ENCODE measurements around the gene MILR1.
"Not testable (repeated sequence)": the region's sequence is repeated elsewhere in the genome, so short reads cannot be mapped to it uniquely, and the experiment has no call there.

The MILR1 gene

DNA sequence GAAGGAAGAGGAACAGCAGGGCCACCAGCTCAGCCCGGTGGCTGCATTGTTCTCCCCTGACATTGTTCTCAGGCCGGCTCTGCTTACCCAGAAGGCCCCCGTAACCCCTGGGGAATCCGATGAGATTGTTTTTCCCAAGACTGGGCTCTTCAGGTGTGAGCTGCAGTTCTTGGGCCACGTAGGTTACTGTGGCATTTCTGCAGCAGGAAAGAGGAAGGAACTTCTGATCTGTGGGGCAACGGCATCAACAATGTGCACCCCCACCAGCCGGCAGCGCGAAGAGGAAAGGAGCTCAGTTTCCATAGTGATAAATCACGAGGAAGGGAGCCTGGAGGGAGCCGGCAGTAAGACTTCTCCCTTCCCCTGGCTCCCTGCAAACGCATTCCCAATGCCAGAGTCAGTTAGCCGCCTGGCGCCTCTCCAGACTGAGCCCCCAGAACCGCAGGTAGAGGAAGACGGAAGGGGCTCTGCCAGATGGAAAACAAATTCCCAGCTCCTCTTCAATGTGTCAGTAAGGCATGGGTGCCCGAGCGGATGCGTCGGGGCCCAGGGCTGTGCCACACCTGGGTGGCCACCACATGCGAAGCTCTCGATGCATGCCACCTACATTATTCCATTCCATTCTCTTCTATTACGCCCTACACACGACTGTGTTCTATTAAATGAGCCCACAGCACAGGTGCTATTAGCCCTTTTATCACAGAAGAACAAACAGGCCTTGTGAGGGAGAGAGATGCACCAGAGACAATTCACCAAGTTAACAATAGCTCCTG is 36.7 kb upstream of the MILR1 start:
- no peak for DNase-seq (ENCODE audit: insufficient read length)
- TF ChIP-seq POLR2A (IDR thresholded peaks at IDR 0.05; ENCODE audit: low read depth, low read length) (no peak), TAF1 (IDR thresholded peaks at IDR 0.05; ENCODE audit: borderline replicate concordance, low read depth, low read length) (no peak), POLR2AphosphoS5 (IDR thresholded peaks at IDR 0.05; ENCODE audit: low read depth, low read length) (no peak)
- FAIRE-seq: no peak

DNA sequence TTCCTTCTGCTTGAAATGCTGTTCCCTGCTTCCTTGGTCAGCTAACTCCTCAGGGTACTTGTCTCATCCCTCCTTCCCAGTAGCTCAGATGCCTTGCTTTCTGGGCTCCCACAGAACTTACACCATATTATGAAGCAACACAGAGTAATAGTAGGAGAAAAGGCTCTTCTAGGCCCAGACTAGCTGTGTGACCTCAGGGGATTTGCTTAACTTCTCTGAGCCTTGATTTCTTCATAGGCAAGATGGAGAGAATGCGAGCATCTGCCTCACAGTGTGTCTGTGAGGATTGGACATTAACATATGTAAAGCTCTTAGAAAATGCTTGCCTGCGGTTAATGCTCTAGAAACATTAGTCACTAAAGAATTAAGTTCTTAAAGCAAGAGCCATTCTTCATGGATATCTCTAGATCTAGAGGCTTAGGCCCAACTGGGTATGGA is 36.0 kb upstream of the MILR1 start:
- FAIRE-seq: no peak
- no peak for DNase-seq (ENCODE audit: insufficient read length)
- TF ChIP-seq POLR2AphosphoS5 (IDR thresholded peaks at IDR 0.05; ENCODE audit: low read depth, low read length): no peak

DNA sequence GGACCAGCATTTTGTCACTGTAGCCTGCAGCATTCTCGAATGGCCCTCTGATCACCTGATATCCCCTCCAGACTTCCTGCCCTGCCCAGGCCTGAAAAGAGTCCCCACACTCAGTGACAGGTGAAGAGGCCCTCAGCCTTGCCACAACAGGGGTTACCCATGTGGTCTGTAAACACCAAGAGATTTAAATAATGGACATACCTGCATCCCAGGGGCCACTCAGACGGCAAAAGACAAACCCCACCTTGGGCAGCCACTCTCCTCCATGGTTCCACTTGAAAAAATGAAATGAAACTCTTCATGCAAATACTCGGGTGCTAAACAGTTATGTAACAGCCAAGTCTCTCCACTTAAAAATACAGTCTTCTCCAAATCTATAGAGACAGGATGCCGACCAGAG is 35.4 kb upstream of the MILR1 start:
- no peak for TF ChIP-seq TAF1 (IDR thresholded peaks at IDR 0.05; ENCODE audit: borderline replicate concordance, low read depth, low read length)
- no peak for TF ChIP-seq POLR2AphosphoS5 (IDR thresholded peaks at IDR 0.05; ENCODE audit: low read depth, low read length)
- no peak for TF ChIP-seq POLR2A (IDR thresholded peaks at IDR 0.05; ENCODE audit: low read depth, low read length)
- FAIRE-seq (no peak), DNase-seq (ENCODE audit: insufficient read length) (no peak)

DNA sequence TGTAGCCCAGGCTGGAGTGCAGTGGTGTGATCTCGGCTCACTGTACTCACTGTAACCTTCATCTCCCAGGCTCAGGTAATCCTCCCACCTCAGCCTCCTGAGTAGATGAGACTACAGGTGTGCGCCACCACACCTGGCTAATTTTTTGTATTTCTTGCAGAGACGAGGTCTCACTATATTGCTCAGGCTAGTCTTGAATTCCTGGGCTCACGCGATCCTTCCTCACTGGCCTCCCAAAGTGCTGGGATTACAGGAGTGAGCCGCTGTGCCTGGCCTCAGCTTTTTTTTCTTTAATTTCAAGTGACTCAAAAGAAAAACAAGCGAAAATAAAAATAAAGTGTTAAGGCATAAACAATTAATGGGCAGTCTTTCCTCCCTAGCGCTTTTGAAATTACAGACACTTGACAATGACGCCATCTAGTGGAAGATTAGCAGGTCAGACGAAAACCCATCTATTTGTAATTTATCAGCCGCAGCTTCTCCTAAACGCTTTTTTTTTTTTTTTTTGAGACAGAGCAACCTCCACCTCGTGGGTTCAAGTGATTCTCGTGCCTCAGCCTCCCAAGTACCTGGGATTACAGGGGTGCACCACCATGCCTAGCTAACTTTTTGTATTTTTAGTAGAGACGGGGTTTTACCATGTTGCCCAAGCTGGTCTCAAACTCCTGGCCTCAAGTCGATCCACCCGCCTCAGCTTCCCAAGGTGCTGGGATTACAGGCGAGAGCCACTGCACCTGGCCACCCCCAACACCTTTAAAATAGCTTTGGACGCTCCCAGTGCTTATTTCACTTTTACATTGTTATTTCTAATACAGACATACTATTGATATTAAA is 30.2 kb upstream of the MILR1 start:
- FAIRE-seq: no peak
- TF ChIP-seq POLR2A (IDR thresholded peaks at IDR 0.05; ENCODE audit: low read depth, low read length): no peak
- TF ChIP-seq TAF1 (IDR thresholded peaks at IDR 0.05; ENCODE audit: borderline replicate concordance, low read depth, low read length): no peak
- no peak for TF ChIP-seq POLR2AphosphoS5 (IDR thresholded peaks at IDR 0.05; ENCODE audit: low read depth, low read length)
- no peak for DNase-seq (ENCODE audit: insufficient read length)

DNA sequence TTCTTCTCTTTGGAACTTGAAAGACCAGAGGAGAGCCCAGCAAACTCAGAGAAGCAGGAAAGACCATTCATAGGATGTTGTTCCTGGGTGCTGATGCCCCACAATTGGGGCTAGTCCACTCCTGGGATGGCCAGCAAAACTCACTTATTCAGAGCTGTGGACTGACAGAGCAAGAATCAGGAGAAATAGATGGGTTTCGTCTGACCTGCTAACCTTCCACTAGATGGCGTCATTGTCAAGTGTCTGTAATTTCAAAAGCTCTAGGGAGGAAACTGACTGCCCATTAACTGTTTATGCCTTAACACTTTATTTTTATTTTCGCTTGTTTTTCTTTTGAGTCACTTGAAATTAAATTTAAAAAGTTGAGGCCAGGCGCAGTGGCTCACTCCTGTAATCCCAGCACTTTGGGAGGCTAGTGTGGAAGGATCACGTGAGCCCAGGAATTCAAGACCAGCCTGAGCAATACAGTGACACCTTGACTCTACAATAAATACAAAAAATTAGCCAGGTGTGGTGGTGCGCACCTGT is 28.7 kb upstream of the MILR1 start:
- DNase-seq (ENCODE audit: insufficient read length) (no peak), FAIRE-seq (no peak)
- TF ChIP-seq POLR2A (IDR thresholded peaks at IDR 0.05; ENCODE audit: low read depth, low read length) (no peak), POLR2AphosphoS5 (IDR thresholded peaks at IDR 0.05; ENCODE audit: low read depth, low read length) (no peak), TAF1 (IDR thresholded peaks at IDR 0.05; ENCODE audit: borderline replicate concordance, low read depth, low read length) (no peak)

DNA sequence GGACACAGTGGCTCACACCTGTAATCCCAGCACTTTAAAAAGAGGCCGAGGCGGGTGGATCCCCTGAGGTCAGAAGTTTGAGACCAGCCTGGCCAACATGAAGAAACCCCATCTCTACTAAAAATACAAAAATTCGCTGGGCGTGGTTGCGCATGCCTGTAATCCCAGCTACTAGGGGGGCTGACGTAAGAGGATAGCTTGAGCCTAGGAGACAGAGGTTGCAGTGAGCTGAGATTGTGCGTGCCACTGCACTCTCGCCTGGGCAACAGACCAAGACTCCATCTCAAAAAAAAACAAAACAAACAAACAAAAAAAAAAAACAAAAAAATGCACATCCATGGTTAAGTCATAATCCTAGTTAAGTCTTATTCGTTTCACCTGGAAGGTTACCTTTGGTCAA is 26.8 kb upstream of the MILR1 start:
- not testable (repeated sequence) for DNase-seq (ENCODE audit: insufficient read length); FAIRE-seq

DNA sequence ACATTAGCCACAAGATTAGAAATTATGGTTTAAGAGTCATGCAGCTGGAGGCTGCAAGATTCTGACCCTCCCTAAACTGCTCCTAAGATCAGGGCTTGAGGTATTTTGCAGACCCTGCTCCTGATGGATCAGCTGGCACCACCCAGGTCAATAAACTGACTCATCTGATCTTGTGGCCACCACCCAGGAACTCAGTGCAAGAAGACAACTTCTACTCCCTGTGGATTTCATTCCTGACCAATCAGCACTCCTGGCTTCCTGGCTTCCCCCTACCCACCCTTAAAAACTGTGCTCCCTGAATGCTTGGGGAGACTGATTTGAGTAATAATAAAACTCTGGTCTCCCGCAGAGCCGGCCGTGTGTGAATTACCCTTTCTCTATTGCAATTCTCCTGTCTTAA is 25.0 kb upstream of the MILR1 start:
- no peak for TF ChIP-seq TAF1 (IDR thresholded peaks at IDR 0.05; ENCODE audit: borderline replicate concordance, low read depth, low read length)
- TF ChIP-seq POLR2A (IDR thresholded peaks at IDR 0.05; ENCODE audit: low read depth, low read length): no peak
- TF ChIP-seq POLR2AphosphoS5 (IDR thresholded peaks at IDR 0.05; ENCODE audit: low read depth, low read length): no peak
- FAIRE-seq (no peak), DNase-seq (ENCODE audit: insufficient read length) (no peak)

DNA sequence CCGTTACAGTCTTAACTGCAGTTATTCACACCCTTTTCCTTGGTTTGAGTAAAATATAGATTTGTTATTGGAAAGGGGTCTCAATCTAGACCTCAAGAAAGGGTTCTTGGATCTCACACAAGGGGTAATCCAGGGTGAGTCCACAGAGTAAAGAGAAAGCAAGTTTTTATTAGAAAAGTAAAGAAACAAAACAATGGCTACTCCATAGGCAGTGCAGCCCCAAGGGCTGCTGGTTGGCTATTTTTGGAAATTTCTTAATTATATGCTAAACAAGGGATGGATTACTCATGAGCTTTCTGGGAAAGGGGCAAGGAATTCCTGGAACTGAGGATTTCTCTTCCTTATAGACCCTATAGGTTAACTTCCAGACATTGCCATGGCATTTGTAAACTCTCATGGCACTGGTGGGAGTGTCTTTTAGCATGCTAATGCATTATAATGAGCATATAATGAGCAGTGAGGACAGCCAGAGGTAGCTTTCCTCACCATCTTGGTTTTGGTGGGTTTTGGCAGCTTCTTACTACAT is 24.5 kb upstream of the MILR1 start:
- no peak for FAIRE-seq
- no peak for TF ChIP-seq TAF1 (IDR thresholded peaks at IDR 0.05; ENCODE audit: borderline replicate concordance, low read depth, low read length)
- no peak for DNase-seq (ENCODE audit: insufficient read length)

DNA sequence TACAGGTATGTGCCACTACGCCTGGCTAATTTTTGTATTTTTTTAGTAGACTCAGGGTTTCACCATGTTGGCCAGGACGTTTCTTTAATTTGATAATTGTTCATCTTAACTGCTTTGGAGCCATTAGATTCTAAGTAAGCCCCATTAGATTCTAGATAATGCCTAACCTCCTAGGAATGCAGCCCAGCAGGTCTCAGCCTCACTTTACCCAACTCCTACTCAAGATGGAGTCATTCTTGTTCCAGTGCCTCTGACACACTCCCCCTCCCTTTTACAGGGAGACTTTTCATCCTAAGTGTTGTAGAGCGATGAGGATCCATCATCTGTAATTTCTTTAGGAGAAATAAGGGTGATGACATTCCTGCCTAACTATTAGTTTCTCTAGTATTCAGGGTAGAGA is 23.7 kb upstream of the MILR1 start:
- no peak for FAIRE-seq
- DNase-seq (ENCODE audit: insufficient read length): no peak
- TF ChIP-seq TAF1 (IDR thresholded peaks at IDR 0.05; ENCODE audit: borderline replicate concordance, low read depth, low read length) (no peak), POLR2AphosphoS5 (IDR thresholded peaks at IDR 0.05; ENCODE audit: low read depth, low read length) (no peak), POLR2A (IDR thresholded peaks at IDR 0.05; ENCODE audit: low read depth, low read length) (no peak)

DNA sequence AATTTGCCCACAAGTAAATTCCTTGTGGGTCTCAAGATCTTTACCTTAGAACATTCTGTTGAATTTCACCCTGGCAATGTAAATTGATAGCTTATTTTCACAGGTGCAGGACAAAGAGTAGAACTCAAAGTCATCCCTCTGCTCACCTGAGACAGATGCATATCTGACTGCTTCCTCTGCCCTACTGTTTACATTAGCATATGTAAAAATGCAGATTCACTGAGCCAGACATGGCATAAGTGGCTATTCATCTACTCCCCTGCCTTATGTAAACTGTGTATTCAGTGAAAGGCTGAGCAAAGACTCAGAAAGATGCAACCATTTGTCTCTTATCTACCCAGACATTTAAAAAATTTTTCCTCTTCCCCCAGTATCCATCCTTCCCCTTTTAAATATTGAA is 22.3 kb upstream of the MILR1 start:
- TF ChIP-seq POLR2A (IDR thresholded peaks at IDR 0.05; ENCODE audit: low read depth, low read length) (no peak), TAF1 (IDR thresholded peaks at IDR 0.05; ENCODE audit: borderline replicate concordance, low read depth, low read length) (no peak), POLR2AphosphoS5 (IDR thresholded peaks at IDR 0.05; ENCODE audit: low read depth, low read length) (no peak)
- FAIRE-seq: no peak
- no peak for DNase-seq (ENCODE audit: insufficient read length)

DNA sequence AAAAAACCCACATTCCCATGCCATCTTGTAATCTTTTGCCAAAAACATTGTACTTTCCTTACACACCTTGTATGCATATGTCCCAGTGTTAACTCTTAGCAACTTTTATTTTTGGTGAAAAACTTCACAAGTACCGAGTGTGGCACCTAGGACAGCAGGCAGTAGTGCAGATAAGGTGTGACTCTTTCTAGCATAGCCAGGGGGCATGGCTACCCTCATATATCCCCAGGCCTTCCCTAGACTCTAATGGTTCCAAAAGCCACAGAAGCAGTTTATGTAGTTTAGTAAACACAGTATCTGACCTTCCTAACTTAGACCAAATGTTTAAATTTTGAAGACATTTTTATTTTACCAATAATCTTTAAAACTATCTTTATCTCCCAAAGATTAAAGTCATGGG is 20.5 kb upstream of the MILR1 start:
- FAIRE-seq (no peak), DNase-seq (ENCODE audit: insufficient read length) (no peak)
- TF ChIP-seq POLR2AphosphoS5 (IDR thresholded peaks at IDR 0.05; ENCODE audit: low read depth, low read length) (no peak), TAF1 (IDR thresholded peaks at IDR 0.05; ENCODE audit: borderline replicate concordance, low read depth, low read length) (no peak), POLR2A (IDR thresholded peaks at IDR 0.05; ENCODE audit: low read depth, low read length) (no peak)

DNA sequence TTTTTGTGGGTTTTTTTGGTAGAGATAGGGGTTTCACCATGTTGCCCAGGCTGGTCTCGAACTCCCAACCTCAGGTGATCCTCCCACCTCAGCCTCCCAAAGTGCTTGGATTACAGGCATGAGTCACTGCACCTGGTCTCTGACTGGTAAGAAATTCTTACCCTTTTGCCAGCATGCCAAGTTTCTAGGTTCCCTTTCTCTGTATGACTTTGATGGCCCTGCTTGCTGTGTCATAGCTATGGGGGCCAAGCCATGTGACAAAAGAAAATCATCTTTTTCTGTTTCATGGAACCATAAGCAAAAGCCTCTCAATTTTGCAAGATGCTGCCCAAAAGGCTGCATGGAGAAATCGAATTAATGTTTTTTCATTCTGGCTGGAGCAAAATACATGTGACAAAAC is 18.9 kb upstream of the MILR1 start:
- not testable (repeated sequence) for DNase-seq (ENCODE audit: insufficient read length); FAIRE-seq
